Ramos (cell line): ENCODE results near the gene XIRP1.
"Not testable (repeated sequence)": the region's sequence is repeated elsewhere in the genome, so short reads cannot be mapped to it uniquely, and the experiment has no call there.

Source experiments
- in situ Hi-C: fragments of 300-500 bp; cut with MboI; formaldehyde crosslinking; loops from one replicate; pipeline ENCODE4 v1.14.3; 2022; ENCODE audit warnings: low sequenced_read_pairs; ENCODE audit not compliant: unreplicated experiment

Gene XIRP1

GRCh38 chr3:39192490-39193092, at the start of gene XIRP1:
XIRP1 (minus strand) TSS chr3:39192595; CDS start chr3:39189445, 3,150 bp downstream.
- in situ Hi-C loops, result loop anchor here (25.0 kb wide), 1 partner anchor 195 kb away; the partner anchor contains the start of gene SLC25A38

GRCh38 chr3:39241561-39241960, 49.2 kb upstream of the XIRP1 start:
- in situ Hi-C loops, result no loop called here

GRCh38 chr3:39237027-39237426, 44.6 kb upstream of the XIRP1 start:
- in situ Hi-C loops, result no loop called here

- in situ Hi-C loops, result no loop called here
Observed at GRCh38 chr3:39234651-39235050, 42.3 kb upstream of the XIRP1 start.

- in situ Hi-C loops, result no loop called here
Observed at GRCh38 chr3:39232859-39233258, 40.5 kb upstream of the XIRP1 start.

- in situ Hi-C loops, result no loop called here
Observed at GRCh38 chr3:39230453-39230852, 38.1 kb upstream of the XIRP1 start.

- in situ Hi-C loops, result no loop called here
Observed at GRCh38 chr3:39228496-39228895, 36.1 kb upstream of the XIRP1 start.

GRCh38 chr3:39227596-39227995, 35.2 kb upstream of the XIRP1 start:
- in situ Hi-C loops, result not testable (repeated sequence)

- in situ Hi-C loops, result no loop called here
Observed at GRCh38 chr3:39226106-39226741, 33.8 kb upstream of the XIRP1 start.

GRCh38 chr3:39224288-39224687, 31.9 kb upstream of the XIRP1 start:
- in situ Hi-C loops, result no loop called here

- in situ Hi-C loops, result no loop called here
Observed at GRCh38 chr3:39222939-39223338, 30.5 kb upstream of the XIRP1 start.

- in situ Hi-C loops, result no loop called here
Observed at GRCh38 chr3:39222462-39222861, 30.1 kb upstream of the XIRP1 start.

GRCh38 chr3:39221141-39221530, 28.7 kb upstream of the XIRP1 start:
- in situ Hi-C loops, result no loop called here

- in situ Hi-C loops, result no loop called here
Observed at GRCh38 chr3:39220407-39221140, 28.2 kb upstream of the XIRP1 start.

GRCh38 chr3:39219702-39220101, 27.3 kb upstream of the XIRP1 start:
- in situ Hi-C loops, result no loop called here

GRCh38 chr3:39216176-39216790, 23.9 kb upstream of the XIRP1 start:
- in situ Hi-C loops, result no loop called here

- in situ Hi-C loops, result no loop called here
Observed at GRCh38 chr3:39213613-39214012, 21.2 kb upstream of the XIRP1 start.

GRCh38 chr3:39212665-39213064, 20.3 kb upstream of the XIRP1 start:
- in situ Hi-C loops, result no loop called here

GRCh38 chr3:39211332-39212130, 19.1 kb upstream of the XIRP1 start:
- in situ Hi-C loops, result no loop called here

- in situ Hi-C loops, result no loop called here
Observed at GRCh38 chr3:39210078-39210477, 17.7 kb upstream of the XIRP1 start.
